Colonic mucosa (tissue), 4 donors: ENCODE results near the gene CAMTA1. TPM values are rescaled to one million over a fixed set of nuclear protein-coding genes. Genes with fewer than 3 reads are reported as not detected.

Source experiments
- DNase-seq: peaks from one replicate; pipeline ENCODE4 v3.0.0-alpha.2; 2020
- H3K27ac ChIP-seq: fragments of 200-600 bp; one replicate; pipeline ENCODE4 v1.8.0; 2021
- H3K27me3 ChIP-seq: fragments of 200-600 bp; one replicate; pipeline ENCODE4 v1.8.0; 2021
- H3K36me3 ChIP-seq: fragments of 200-600 bp; one replicate; pipeline ENCODE4 v1.8.0; 2021
- H3K4me1 ChIP-seq: fragments of 200-600 bp; one replicate; pipeline ENCODE4 v1.8.0; 2021; ENCODE audit warnings: mild to moderate bottlenecking
- H3K4me3 ChIP-seq: fragments of 200-600 bp; one replicate; pipeline ENCODE4 v1.8.0; 2021
- H3K9ac ChIP-seq, 2 donors: one replicate each; pipeline ENCODE4 v1.7.0; 2013; ENCODE audit warnings: control low read depth in 2 of 2, low read depth in 2 of 2, low read length in 2 of 2
- H3K9me3 ChIP-seq: fragments of 200-600 bp; one replicate; pipeline ENCODE4 v1.8.0; 2021
- CTCF ChIP-seq: fragments of 200-600 bp; IDR thresholded peaks from one replicate; pipeline ENCODE4 v1.8.0; 2022; ENCODE audit warnings: antibody characterized with exemption, mild to moderate bottlenecking
- intact Hi-C: fragments of 100-400 bp; cut with DNase I; formaldehyde crosslinking; loops from one replicate; pipeline ENCODE4 v1.14.1; 2022
- total RNA-seq, 2 donors: library from RNA; stranded (reverse); fragmentation: NEBNext Ultra II Directional in 1 of 2; extraction: Animal tissue kit (Norgen Biotek cat#: 25700) in 1 of 2; gene quantifications; one replicate each; pipeline ENCODE4 v1.2.1, GENCODE V29; 2021
- donor health status: healthy.
- donor health status: DM: no; HTN: no; CAD: no.
- donor health status: DM: no; HTN: no; CAD: no.

Gene CAMTA1
- total RNA-seq, 2 donors from 2014 or later = 76.8 to 92.8 TPM

GRCh38 chr1:7253988-7254587 is 468.8 kb downstream of the CAMTA1 start:
- DNase-seq = peak; percentile 9
- no peaks in the 10 kb centered on the region for H3K36me3 ChIP-seq
- no peaks in the 10 kb centered on the region for H3K4me1 ChIP-seq
- H3K27ac ChIP-seq = no peak overlapping the region
- no peak overlapping the region for H3K9ac ChIP-seq
- no peaks in the 10 kb centered on the region for H3K27me3 ChIP-seq
- no peak overlapping the region for H3K4me3 ChIP-seq
- TF ChIP-seq CTCF = no peak
- H3K9me3 ChIP-seq = no peaks in the 10 kb centered on the region
- intact Hi-C loops = no loop called here

- Histone ChIP-seq H3K27ac (no peak overlapping the region), H3K4me3 (no peak overlapping the region), H3K27me3 (no peaks in the 10 kb centered on the region), H3K36me3 (no peaks in the 10 kb centered on the region), H3K9me3 (no peaks in the 10 kb centered on the region), H3K9ac (no peak overlapping the region), H3K4me1 (no peaks in the 10 kb centered on the region)
- peak; percentile 7 for DNase-seq
- intact Hi-C loops = no loop called here
- TF ChIP-seq CTCF = no peak
Observed at GRCh38 chr1:7255303-7256058, 470.2 kb downstream of the CAMTA1 start.

GRCh38 chr1:7256526-7256925 is 471.3 kb downstream of the CAMTA1 start:
- intact Hi-C loops = no loop called here
- Histone ChIP-seq H3K4me1 (no peaks in the 10 kb centered on the region), H3K9me3 (no peaks in the 10 kb centered on the region), H3K27me3 (no peaks in the 10 kb centered on the region), H3K36me3 (no peaks in the 10 kb centered on the region), H3K27ac (no peak overlapping the region), H3K4me3 (no peak overlapping the region), H3K9ac (no peak overlapping the region)
- TF ChIP-seq CTCF = no peak
- peak; percentile 3 for DNase-seq

- no peak overlapping the region for H3K27ac ChIP-seq
- no peaks in the 10 kb centered on the region for H3K9me3 ChIP-seq
- no peaks in the 10 kb centered on the region for H3K36me3 ChIP-seq
- intact Hi-C loops = no loop called here
- no peak overlapping the region for H3K4me3 ChIP-seq
- H3K9ac ChIP-seq = no peak overlapping the region
- TF ChIP-seq CTCF = no peak
- H3K27me3 ChIP-seq = no peaks in the 10 kb centered on the region
- no peaks in the 10 kb centered on the region for H3K4me1 ChIP-seq
- DNase-seq = no peak
Observed at GRCh38 chr1:7257225-7257624, 472.0 kb downstream of the CAMTA1 start.

GRCh38 chr1:7258589-7259135 is 473.4 kb downstream of the CAMTA1 start:
- Histone ChIP-seq H3K27me3 (no peaks in the 10 kb centered on the region), H3K4me3 (no peak overlapping the region), H3K36me3 (no peaks in the 10 kb centered on the region), H3K9me3 (no peaks in the 10 kb centered on the region), H3K27ac (no peak overlapping the region), H3K9ac (no peak overlapping the region), H3K4me1 (no peaks in the 10 kb centered on the region)
- intact Hi-C loops = no loop called here
- TF ChIP-seq CTCF = no peak
- DNase-seq = peak; percentile 8
